Liver (tissue), 9 donors: ENCODE results near the gene JOSD2. TPM values are rescaled to one million over a fixed set of nuclear protein-coding genes. Genes with fewer than 3 reads are reported as not detected.

Experiments
- DNase-seq: peaks from one replicate; pipeline ENCODE4 v3.0.0-alpha.2; 2017; ENCODE audit warnings: low spot score
- H3K27ac ChIP-seq, 2 donors: one replicate each; pipeline ENCODE4 v1.7.0; 2013; ENCODE audit warnings: inconsistent platforms in 2 of 2, low read length in 2 of 2, control low read depth in 1 of 2, low read depth in 1 of 2, mild to moderate bottlenecking in 1 of 2
- H3K27me3 ChIP-seq, 4 donors: one replicate each; pipeline versions ENCODE4 v1.6.1 to v1.7.0; 2013; ENCODE audit warnings: low read length in 3 of 4, inconsistent platforms in 1 of 4, mild to moderate bottlenecking in 1 of 4, moderate library complexity in 1 of 4; ENCODE audit not compliant: control insufficient read depth in 4 of 4, insufficient read depth in 4 of 4
- H3K36me3 ChIP-seq, 4 donors: one replicate each; pipeline versions ENCODE4 v1.6.1 to v1.7.0; 2013; ENCODE audit warnings: low read length in 3 of 4, mild to moderate bottlenecking in 3 of 4, low read depth in 1 of 4, moderate library complexity in 1 of 4; ENCODE audit not compliant: control insufficient read depth in 4 of 4, insufficient read depth in 3 of 4
- H3K4me1 ChIP-seq, 4 donors: one replicate each; pipeline versions ENCODE4 v1.6.1 to v1.7.0; 2013; ENCODE audit warnings: low read length in 3 of 4, mild to moderate bottlenecking in 3 of 4, moderate library complexity in 1 of 4; ENCODE audit not compliant: control insufficient read depth in 4 of 4, insufficient read depth in 4 of 4
- H3K4me3 ChIP-seq, 3 donors: one replicate each; pipeline versions ENCODE4 v1.6.1 to v1.7.0; 2013; ENCODE audit warnings: low read length in 3 of 3, control low read depth in 1 of 3, low read depth in 1 of 3, mild to moderate bottlenecking in 1 of 3
- H3K9ac ChIP-seq, 2 donors: one replicate each; pipeline ENCODE4 v1.7.0; 2013; ENCODE audit warnings: low read length in 2 of 2, mild to moderate bottlenecking in 2 of 2, moderate library complexity in 2 of 2, control low read depth in 1 of 2, low read depth in 1 of 2
- H3K9me3 ChIP-seq, 4 donors: one replicate each; pipeline versions ENCODE4 v1.6.1 to v1.7.0; 2013; ENCODE audit warnings: low read length in 3 of 4; ENCODE audit not compliant: control insufficient read depth in 4 of 4
- ATF3 ChIP-seq: IDR thresholded peaks from 2 replicates; pipeline ENCODE4 v1.6.1; 2016; ENCODE audit warnings: antibody characterized with exemption
- CTCF ChIP-seq: fragments of 150-350 bp; IDR thresholded peaks from 2 replicates; pipeline ENCODE4 v1.5.1; 2017; ENCODE audit warnings: improper control_type of control experiment, low read depth, low read length; ENCODE audit not compliant: missing input control
- EGR1 ChIP-seq, 2 donors: IDR thresholded peaks; 2 replicates each; pipeline ENCODE4 v1.6.1; 2016 to 2018; ENCODE audit warnings: antibody characterized with exemption in 2 of 2, low read depth in 2 of 2
- FOXA1 ChIP-seq: IDR thresholded peaks from 2 replicates; pipeline ENCODE4 v1.6.1; 2016; ENCODE audit warnings: antibody characterized with exemption
- FOXA2 ChIP-seq: IDR thresholded peaks from 2 replicates; pipeline ENCODE4 v1.6.1; 2016; ENCODE audit warnings: antibody characterized with exemption
- GABPA ChIP-seq, 2 donors: IDR thresholded peaks in 1 of 2; conservative IDR thresholded peaks in 1 of 2; 2 replicates each; pipeline ENCODE4 v1.6.1; 2016; ENCODE audit warnings: antibody characterized with exemption in 2 of 2, mild to moderate bottlenecking in 1 of 2, moderate library complexity in 1 of 2
- HNF4A ChIP-seq, 2 donors: conservative IDR thresholded peaks; 2 replicates each; pipeline ENCODE4 v1.6.1; 2016; ENCODE audit warnings: antibody characterized with exemption in 2 of 2, mild to moderate bottlenecking in 2 of 2
- HNF4G ChIP-seq: IDR thresholded peaks from 2 replicates; pipeline ENCODE4 v1.6.1; 2016; ENCODE audit warnings: antibody characterized with exemption
- JUND ChIP-seq, 2 donors: IDR thresholded peaks; 2 replicates each; pipeline ENCODE4 v1.6.1; 2016; ENCODE audit warnings: antibody characterized with exemption in 2 of 2
- MAX ChIP-seq: IDR thresholded peaks from 2 replicates; pipeline ENCODE4 v1.6.1; 2016; ENCODE audit warnings: antibody characterized with exemption
- NR2F2 ChIP-seq: IDR thresholded peaks from 2 replicates; pipeline ENCODE4 v1.6.1; 2016; ENCODE audit warnings: antibody characterized with exemption
- RAD21 ChIP-seq, 2 donors: IDR thresholded peaks; 2 replicates each; pipeline ENCODE4 v1.6.1; 2016; ENCODE audit warnings: antibody characterized with exemption in 2 of 2, mild to moderate bottlenecking in 2 of 2
- REST ChIP-seq: IDR thresholded peaks from 2 replicates; pipeline ENCODE4 v1.6.1; 2016; ENCODE audit warnings: antibody characterized with exemption, mild to moderate bottlenecking
- RXRA ChIP-seq, 2 donors: IDR thresholded peaks; 2 replicates each; pipeline ENCODE4 v1.6.1; 2017 to 2018; ENCODE audit warnings: antibody characterized with exemption in 2 of 2, mild to moderate bottlenecking in 1 of 2
- SP1 ChIP-seq: IDR thresholded peaks from 2 replicates; pipeline ENCODE4 v1.6.1; 2018; ENCODE audit warnings: antibody characterized with exemption, mild to moderate bottlenecking
- TAF1 ChIP-seq: conservative IDR thresholded peaks from 2 replicates; pipeline ENCODE4 v1.6.1; 2016; ENCODE audit warnings: antibody characterized with exemption, mild to moderate bottlenecking
- YY1 ChIP-seq: IDR thresholded peaks from 2 replicates; pipeline ENCODE4 v1.6.1; 2016; ENCODE audit warnings: antibody characterized with exemption, mild to moderate bottlenecking
- ZBTB33 ChIP-seq: IDR thresholded peaks from 2 replicates; pipeline ENCODE4 v1.6.1; 2016; ENCODE audit warnings: antibody characterized with exemption
- WGBS: extraction: QIAGEN DNeasy Blood & Tissue Kit; methylation state at CpG from one replicate; pipeline ENCODE4 v1.1.7; 2013; 5-methylcytosine and 5-hydroxymethylcytosine counted together
- polyA plus RNA-seq, 2 donors: library from polyadenylated mRNA; stranded (reverse) in 1 of 2; unstranded in 1 of 2; fragments of 200-250 nt in 1 of 2; fragments of >200 nt in 1 of 2; fragmentation: Nextera tagmentation in 1 of 2; extraction: Ambion mirVana in 1 of 2; gene quantifications; one replicate each; pipeline versions ENCODE4 v1.2.1 to v1.2.3, GENCODE V29; 2013 to 2015
- total RNA-seq, 2 donors: library from RNA; depleted of rRNA; stranded (reverse); fragments of >200 nt; gene quantifications; one replicate each; pipeline ENCODE4 v1.2.3, GENCODE V29; 2014
- donor health status: healthy.
- donor health status: healthy.
- donor health status: healthy.
- donor health status: healthy.
- donor health status: healthy.

Gene JOSD2
- total and polyA plus RNA-seq, 4 donors: 6.6 to 32.9 (median 20.0) TPM

GRCh38 chr19:50459638-50460037, 51.4 kb downstream of the JOSD2 start:
- Histone ChIP-seq H3K9me3 (no peaks in the 10 kb centered on the region), H3K36me3 (no peaks in the 10 kb centered on the region), H3K4me3 (no peak overlapping the region), H3K4me1 (no peaks in the 10 kb centered on the region), H3K27ac (no peak overlapping the region), H3K9ac (no peak overlapping the region), H3K27me3 (peaks cover 0 to 2% (median 0%) of the 10 kb centered on the region in 4 donors)
- DNase-seq: no peak
- 52% methylated on average over 1 of the region's 1 CpG for WGBS
- no peak for TF ChIP-seq ATF3
- no peak for TF ChIP-seq ZBTB33
- TF ChIP-seq MAX: no peak
- TF ChIP-seq RXRA (IDR thresholded peaks at IDR 0.05): no peak
- TF ChIP-seq HNF4G: no peak
- TF ChIP-seq SP1: no peak
- no peak for TF ChIP-seq EGR1 (IDR thresholded peaks at IDR 0.05; ENCODE audit: low read depth in 2 of 2)
- no peak for TF ChIP-seq GABPA (IDR thresholded peaks at IDR 0.05 in 1 of 2, conservative IDR thresholded peaks at IDR 0.05 in 1 of 2)
- TF ChIP-seq HNF4A (conservative IDR thresholded peaks at IDR 0.05): no peak
- TF ChIP-seq FOXA1: no peak
- no peak for TF ChIP-seq RAD21 (IDR thresholded peaks at IDR 0.05)
- no peak for TF ChIP-seq YY1
- TF ChIP-seq FOXA2: no peak
- TF ChIP-seq REST: no peak
- TF ChIP-seq NR2F2: no peak
- no peak for TF ChIP-seq JUND (IDR thresholded peaks at IDR 0.05)
- TF ChIP-seq TAF1: no peak
- TF ChIP-seq CTCF: no peak

GRCh38 chr19:50459067-50459456, 51.9 kb downstream of the JOSD2 start:
- no peak overlapping the region for H3K4me3 ChIP-seq
- peaks cover 0 to 2% (median 0%) of the 10 kb centered on the region in 4 donors for H3K27me3 ChIP-seq
- H3K9me3 ChIP-seq: no peaks in the 10 kb centered on the region
- TF ChIP-seq CTCF (no peak), JUND (IDR thresholded peaks at IDR 0.05) (no peak), RAD21 (IDR thresholded peaks at IDR 0.05) (no peak), MAX (no peak), FOXA1 (no peak), ATF3 (no peak), EGR1 (IDR thresholded peaks at IDR 0.05; ENCODE audit: low read depth in 2 of 2) (no peak)
- H3K36me3 ChIP-seq: no peaks in the 10 kb centered on the region
- DNase-seq: no peak
- WGBS: 50% methylated on average over 32 of the region's 32 CpGs
- H3K4me1 ChIP-seq: no peaks in the 10 kb centered on the region
- H3K9ac ChIP-seq: no peak overlapping the region
- no peak overlapping the region for H3K27ac ChIP-seq
